K562 (cell line): ENCODE results near the gene CNRIP1. TPM values are rescaled to one million over a fixed set of nuclear protein-coding genes. Genes with fewer than 3 reads are reported as not detected.

Source experiments
- HDAC6 ChIP-seq: IDR thresholded peaks from 2 replicates; pipeline ENCODE4 v1.6.1; 2012; ENCODE audit warnings: low read depth, mild to moderate bottlenecking, control low read depth, inconsistent platforms, low read length, moderate library complexity
- JUN ChIP-seq, 2 experiments: sonication (generic) in 1 of 2; formaldehyde crosslinking in 1 of 2; IDR thresholded peaks; 2 replicates each; pipeline versions ENCODE4 v1.6.1 to v1.8.0; 2012 to 2022; ENCODE audit warnings: borderline replicate concordance in 2 of 2, mild to moderate bottlenecking in 2 of 2, improper control_type of control experiment in 1 of 2, low read depth in 1 of 2, low read length in 1 of 2, missing genetic modification reagents in 1 of 2
- KLF10 ChIP-seq: fragments of 250-450 bp; sonication (Bioruptor Pico); IDR thresholded peaks from 2 replicates; pipeline ENCODE4 v1.6.1; 2021; ENCODE audit warnings: matching md5 sums
- NBN ChIP-seq: fragments of 450-650 bp; IDR thresholded peaks from 2 replicates; pipeline ENCODE4 v1.6.1; 2016; ENCODE audit warnings: low read depth, mild to moderate bottlenecking
- NFATC3 ChIP-seq: fragments of 450-650 bp; IDR thresholded peaks from 2 replicates; pipeline ENCODE4 v1.6.1; 2017; ENCODE audit warnings: mild to moderate bottlenecking
- NFE2 ChIP-seq: IDR thresholded peaks from 2 replicates; pipeline ENCODE4 v1.6.1; 2014; ENCODE audit warnings: antibody characterized with exemption, low read depth
- NFIX ChIP-seq: fragments of 250-450 bp; sonication (Bioruptor Pico); IDR thresholded peaks from 2 replicates; pipeline ENCODE4 v1.4.0; 2020; ENCODE audit warnings: low read depth, mild to moderate bottlenecking, moderate library complexity
- POLR2H ChIP-seq: IDR thresholded peaks from 2 replicates; pipeline ENCODE4 v1.6.1; 2016; ENCODE audit warnings: missing genetic modification characterization, low read depth, mild to moderate bottlenecking, control low read depth, missing compliant biosample characterization, moderate library complexity
- PRMT5 ChIP-seq: sonication (generic); formaldehyde crosslinking; IDR thresholded peaks from 2 replicates; pipeline ENCODE4 v1.5.0; 2020; ENCODE audit warnings: missing genetic modification reagents
- TCF3 ChIP-seq: sonication (generic); formaldehyde crosslinking; IDR thresholded peaks from 2 replicates; pipeline ENCODE4 v1.4.0; 2020; ENCODE audit warnings: mild to moderate bottlenecking, missing genetic modification reagents
- TCF7L2 ChIP-seq: fragments of 150-350 bp; IDR thresholded peaks from 2 replicates; pipeline ENCODE4 v1.6.1; 2016; ENCODE audit warnings: low read depth, mild to moderate bottlenecking, low read length, moderate library complexity
- ZKSCAN8 ChIP-seq: fragments of 200-800 bp; sonication (Bioruptor generic); IDR thresholded peaks from 2 replicates; pipeline ENCODE4 v1.6.1; 2016; ENCODE audit warnings: missing genetic modification characterization, missing compliant biosample characterization
- ZNF239 ChIP-seq: fragments of 250-450 bp; sonication (Bioruptor Pico); IDR thresholded peaks from 2 replicates; pipeline ENCODE4 v1.4.0; 2020; ENCODE audit warnings: mild to moderate bottlenecking
- ZNF766 ChIP-seq: fragments of 200-800 bp; sonication (Bioruptor generic); conservative IDR thresholded peaks from 2 replicates; pipeline ENCODE4 v1.6.1; 2016; ENCODE audit warnings: missing genetic modification characterization, missing compliant biosample characterization
- polyA plus RNA-seq, 8 experiments: library from polyadenylated mRNA; depleted of rRNA in 4 of 8; stranded (reverse) in 5 of 8; unstranded in 3 of 8; fragments of >200 nt; fragmentation: Nextera tagmentation in 2 of 8; fragmentation: Illumina TruSeq in 1 of 8; extraction: Ambion mirVana in 2 of 8; extraction: Trizol in 1 of 8; gene quantifications; 2 replicates each; pipeline versions ENCODE4 v1.2.1 to v1.2.3, GENCODE V29; 2011 to 2014; ENCODE audit warnings: inconsistent platforms in 1 of 8, missing spikeins in 1 of 8
- total RNA-seq, 7 experiments: library from RNA; depleted of rRNA in 6 of 7; stranded (reverse); fragments of >200 nt in 6 of 7; fragmentation: Illumina TruSeq in 2 of 7; extraction: Trizol in 2 of 7; gene quantifications; 2 replicates each; pipeline versions ENCODE4 v1.2.1 to v1.2.3, GENCODE V29; 2011 to 2021; ENCODE audit warnings: low replicate concordance in 1 of 7
- TF ChIP-seq, protein P1 (sequence below): fragments of 250-450 bp; sonication (Bioruptor Pico); IDR thresholded peaks from 2 replicates; pipeline ENCODE4 v1.8.0; 2022; ENCODE audit warnings: inconsistent platforms
- TF ChIP-seq, protein P2 (sequence below), 2 experiments: IDR thresholded peaks; 2 replicates each; pipeline ENCODE4 v1.6.1; 2012; ENCODE audit warnings: improper control_type of control experiment in 2 of 2, low read depth in 2 of 2, low read length in 2 of 2, borderline replicate concordance in 1 of 2
- TF ChIP-seq, protein P3 (sequence below): sonication (generic); IDR thresholded peaks from 2 replicates; pipeline ENCODE4 v1.6.1; 2016
- TF ChIP-seq, protein P4 (sequence below): fragments of 450-650 bp; formaldehyde crosslinking; IDR thresholded peaks from 2 replicates; pipeline ENCODE4 v1.4.0; 2020; ENCODE audit warnings: mild to moderate bottlenecking

CNRIP1 gene
- total and polyA plus RNA-seq, 9 of the 15 experiments (the other 6 are each of a cell fraction or from before 2014, with no cell fraction given) = 0.59 to 2.1 (median 1.5) TPM

DNA sequence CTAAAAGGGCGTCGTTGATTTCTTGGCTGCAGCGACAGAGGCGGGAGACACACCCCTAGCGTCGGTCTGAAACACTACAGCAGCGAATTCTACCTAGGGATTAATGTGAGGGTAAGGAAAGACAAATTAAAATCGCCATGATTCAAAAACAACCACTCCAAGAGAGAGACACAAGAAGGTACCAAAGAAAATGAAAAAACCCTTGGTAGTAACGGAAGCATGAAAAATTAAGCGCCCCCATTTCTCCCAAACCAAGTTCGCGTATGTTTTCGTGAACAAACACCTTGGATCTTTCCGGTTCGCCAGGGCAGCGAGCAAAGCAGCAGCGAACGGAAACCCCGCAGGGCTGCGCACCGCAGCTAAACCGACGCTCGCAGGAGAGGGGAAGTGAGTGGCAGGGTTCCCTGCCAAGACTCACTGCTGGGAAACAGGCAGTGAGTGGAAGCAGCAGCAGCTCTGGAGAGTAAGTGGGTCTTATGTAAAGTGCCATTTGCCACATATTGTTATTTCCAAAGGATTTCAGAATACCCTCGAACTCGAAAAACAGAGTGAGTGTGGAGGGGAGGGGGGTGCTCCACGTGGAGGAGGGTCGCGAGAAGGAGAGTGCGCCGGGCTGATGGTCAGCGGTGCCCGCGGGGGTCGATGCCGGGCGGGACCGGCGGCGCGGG lies 68.4 kb downstream of the CNRIP1 start (continued):
- TF ChIP-seq ZKSCAN8 (CRISPR knock-in tag) (0 out of 2 replicates have a peak, but pooled peaks have one; percentile 39), NFATC3 (no peak), ZNF239 (CRISPR knock-in tag) (no peak), PRMT5 (CRISPR knock-in tag) (no peak), POLR2H (tag) (no peak), NBN (no peak; the same call in 1 of the 2 replicates), NFIX (CRISPR knock-in tag) (no peak), TCF3 (CRISPR knock-in tag) (no peak), ZNF766 (CRISPR knock-in tag) (no peak), TCF7L2 (no peak), HDAC6 (no peak), KLF10 (no peak), NFE2 (no peak), JUN (IDR thresholded peaks at IDR 0.05; ENCODE audit: borderline replicate concordance, low read depth, low read length) (0 out of 2 replicates have a peak, but pooled peaks have one; percentile 33), JUN (CRISPR knock-in tag; IDR thresholded peaks at IDR 0.05; ENCODE audit: borderline replicate concordance) (no peak)
- TF ChIP-seq, protein P1, sequence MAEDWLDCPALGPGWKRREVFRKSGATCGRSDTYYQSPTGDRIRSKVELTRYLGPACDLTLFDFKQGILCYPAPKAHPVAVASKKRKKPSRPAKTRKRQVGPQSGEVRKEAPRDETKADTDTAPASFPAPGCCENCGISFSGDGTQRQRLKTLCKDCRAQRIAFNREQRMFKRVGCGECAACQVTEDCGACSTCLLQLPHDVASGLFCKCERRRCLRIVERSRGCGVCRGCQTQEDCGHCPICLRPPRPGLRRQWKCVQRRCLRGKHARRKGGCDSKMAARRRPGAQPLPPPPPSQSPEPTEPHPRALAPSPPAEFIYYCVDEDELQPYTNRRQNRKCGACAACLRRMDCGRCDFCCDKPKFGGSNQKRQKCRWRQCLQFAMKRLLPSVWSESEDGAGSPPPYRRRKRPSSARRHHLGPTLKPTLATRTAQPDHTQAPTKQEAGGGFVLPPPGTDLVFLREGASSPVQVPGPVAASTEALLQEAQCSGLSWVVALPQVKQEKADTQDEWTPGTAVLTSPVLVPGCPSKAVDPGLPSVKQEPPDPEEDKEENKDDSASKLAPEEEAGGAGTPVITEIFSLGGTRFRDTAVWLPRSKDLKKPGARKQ = no peak
- TF ChIP-seq, protein P2, sequence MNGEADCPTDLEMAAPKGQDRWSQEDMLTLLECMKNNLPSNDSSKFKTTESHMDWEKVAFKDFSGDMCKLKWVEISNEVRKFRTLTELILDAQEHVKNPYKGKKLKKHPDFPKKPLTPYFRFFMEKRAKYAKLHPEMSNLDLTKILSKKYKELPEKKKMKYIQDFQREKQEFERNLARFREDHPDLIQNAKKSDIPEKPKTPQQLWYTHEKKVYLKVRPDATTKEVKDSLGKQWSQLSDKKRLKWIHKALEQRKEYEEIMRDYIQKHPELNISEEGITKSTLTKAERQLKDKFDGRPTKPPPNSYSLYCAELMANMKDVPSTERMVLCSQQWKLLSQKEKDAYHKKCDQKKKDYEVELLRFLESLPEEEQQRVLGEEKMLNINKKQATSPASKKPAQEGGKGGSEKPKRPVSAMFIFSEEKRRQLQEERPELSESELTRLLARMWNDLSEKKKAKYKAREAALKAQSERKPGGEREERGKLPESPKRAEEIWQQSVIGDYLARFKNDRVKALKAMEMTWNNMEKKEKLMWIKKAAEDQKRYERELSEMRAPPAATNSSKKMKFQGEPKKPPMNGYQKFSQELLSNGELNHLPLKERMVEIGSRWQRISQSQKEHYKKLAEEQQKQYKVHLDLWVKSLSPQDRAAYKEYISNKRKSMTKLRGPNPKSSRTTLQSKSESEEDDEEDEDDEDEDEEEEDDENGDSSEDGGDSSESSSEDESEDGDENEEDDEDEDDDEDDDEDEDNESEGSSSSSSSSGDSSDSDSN (IDR thresholded peaks at IDR 0.05; ENCODE audit: borderline replicate concordance in 1 of 2, low read depth in 2 of 2, low read length in 2 of 2) = peak; percentile 63 to 67; a peak in 2 of 4 replicates
- TF ChIP-seq, protein P3, sequence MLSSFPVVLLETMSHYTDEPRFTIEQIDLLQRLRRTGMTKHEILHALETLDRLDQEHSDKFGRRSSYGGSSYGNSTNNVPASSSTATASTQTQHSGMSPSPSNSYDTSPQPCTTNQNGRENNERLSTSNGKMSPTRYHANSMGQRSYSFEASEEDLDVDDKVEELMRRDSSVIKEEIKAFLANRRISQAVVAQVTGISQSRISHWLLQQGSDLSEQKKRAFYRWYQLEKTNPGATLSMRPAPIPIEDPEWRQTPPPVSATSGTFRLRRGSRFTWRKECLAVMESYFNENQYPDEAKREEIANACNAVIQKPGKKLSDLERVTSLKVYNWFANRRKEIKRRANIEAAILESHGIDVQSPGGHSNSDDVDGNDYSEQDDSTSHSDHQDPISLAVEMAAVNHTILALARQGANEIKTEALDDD = no peak
- TF ChIP-seq, protein P4, sequence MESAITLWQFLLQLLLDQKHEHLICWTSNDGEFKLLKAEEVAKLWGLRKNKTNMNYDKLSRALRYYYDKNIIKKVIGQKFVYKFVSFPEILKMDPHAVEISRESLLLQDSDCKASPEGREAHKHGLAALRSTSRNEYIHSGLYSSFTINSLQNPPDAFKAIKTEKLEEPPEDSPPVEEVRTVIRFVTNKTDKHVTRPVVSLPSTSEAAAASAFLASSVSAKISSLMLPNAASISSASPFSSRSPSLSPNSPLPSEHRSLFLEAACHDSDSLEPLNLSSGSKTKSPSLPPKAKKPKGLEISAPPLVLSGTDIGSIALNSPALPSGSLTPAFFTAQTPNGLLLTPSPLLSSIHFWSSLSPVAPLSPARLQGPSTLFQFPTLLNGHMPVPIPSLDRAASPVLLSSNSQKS = no peak
